HG03457 (cell line): ENCODE measurements around the gene CASQ2.

Experiments
- ATAC-seq: cut with Tn5 transposase; IDR thresholded peaks from one replicate; pipeline ENCODE4 v1.9.1; 2021; ENCODE audit warnings: moderate number of reproducible peaks; ENCODE audit not compliant: unreplicated experiment

The CASQ2 gene

DNA sequence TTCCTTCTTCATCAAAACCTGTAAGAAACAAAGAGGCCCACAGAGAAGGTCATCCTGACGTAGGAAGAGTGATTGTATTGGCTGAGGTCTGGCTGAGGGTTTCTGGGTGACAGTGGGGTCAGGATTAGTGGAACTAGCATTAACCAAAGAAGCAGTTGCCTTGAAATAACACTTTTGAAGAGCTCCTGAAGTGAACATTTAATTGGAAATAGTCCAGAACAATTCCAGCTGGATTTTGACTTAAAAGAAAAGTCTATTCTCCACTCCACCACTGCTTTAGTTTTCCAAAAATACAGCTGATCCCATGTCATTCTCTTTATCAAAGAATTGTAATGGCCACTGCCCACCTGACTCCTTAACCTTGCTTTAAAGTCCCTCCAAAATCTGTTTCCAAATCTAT, 27.7 kb downstream of the CASQ2 start:
- no peak for ATAC-seq

DNA sequence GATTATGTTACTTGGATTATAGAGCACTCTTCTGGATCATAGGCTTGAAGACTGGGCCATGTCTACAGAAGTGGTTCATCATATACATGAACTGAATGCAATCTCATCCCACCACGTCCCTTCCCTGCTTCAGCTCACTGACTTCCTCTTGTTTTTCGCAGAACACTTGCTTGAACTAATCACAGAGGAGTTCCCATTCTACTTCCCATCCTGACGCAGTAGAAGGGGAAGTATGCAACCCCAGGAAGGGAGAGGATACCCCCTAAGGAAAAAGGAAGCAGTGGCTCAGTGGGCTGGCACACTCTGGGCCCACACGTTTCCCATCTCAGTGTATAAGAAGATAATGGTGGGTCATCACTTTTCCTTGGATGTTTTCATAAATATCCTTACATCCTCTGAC, 36.2 kb downstream of the CASQ2 start:
- ATAC-seq, result no peak

DNA sequence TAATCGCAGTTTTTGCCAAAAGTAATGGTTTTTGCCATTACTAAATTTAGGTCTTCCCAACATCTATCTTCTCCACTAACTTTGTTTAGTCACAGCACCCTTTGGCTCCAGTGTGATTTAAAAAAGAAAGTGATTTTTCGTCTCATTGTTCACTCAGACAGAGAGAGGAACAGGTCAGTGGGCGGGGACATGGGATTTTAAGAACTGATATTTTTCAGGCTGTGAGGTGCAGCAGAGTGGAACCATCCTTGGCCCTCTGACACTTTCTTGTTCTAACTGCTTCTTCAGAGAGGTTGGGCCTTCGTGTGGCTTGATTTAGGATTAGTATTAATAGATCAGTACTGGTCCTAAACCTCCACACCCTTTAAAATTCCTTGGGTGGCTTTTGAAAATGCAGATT, 38.8 kb downstream of the CASQ2 start:
- ATAC-seq, result peak; percentile 82

DNA sequence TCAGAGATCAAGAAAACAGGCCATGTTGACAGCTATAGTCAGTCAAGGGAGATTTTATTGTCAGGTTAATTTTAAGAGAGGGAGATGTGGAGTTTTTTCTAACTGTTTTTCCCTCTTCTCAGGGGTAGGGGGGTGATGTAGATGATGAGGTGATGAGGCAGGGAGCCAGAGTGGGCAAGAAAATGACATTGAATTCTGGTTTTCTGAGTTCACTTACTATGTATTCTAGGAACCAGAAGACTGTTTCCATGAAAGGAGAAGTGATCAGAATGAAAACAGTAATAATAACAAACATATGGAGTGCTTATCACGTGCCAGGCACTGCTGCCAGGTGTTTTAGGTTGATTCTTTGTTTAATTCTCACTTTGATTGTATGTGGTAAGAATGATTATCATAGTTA, 40.2 kb downstream of the CASQ2 start:
- ATAC-seq, result no peak

DNA sequence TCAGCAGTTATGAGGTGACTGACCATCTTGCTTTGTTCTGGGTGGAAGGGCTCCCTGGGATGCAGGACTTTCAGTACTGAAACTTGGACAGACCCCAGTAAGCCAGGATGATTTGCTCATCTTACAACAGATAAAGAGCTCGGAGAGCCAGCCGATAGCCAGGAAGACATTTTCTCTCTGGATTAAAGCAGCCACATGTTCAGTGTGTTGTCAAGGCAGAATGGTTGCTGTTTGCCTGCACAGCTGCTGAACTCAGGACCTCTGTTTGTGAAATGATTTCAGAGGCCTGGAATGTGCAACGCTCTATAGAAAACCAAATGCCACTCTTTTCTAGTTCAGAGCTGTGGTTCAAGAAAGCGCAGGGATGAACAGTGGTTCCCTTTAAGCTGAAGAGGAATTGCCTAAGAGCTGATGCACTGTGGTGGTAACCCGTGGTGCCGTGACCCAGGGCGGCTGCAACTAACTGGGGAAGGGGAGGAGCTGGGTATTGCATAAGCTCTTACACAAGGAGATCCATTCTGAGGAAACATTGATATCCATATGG, 40.7 kb downstream of the CASQ2 start:
- no peak for ATAC-seq

DNA sequence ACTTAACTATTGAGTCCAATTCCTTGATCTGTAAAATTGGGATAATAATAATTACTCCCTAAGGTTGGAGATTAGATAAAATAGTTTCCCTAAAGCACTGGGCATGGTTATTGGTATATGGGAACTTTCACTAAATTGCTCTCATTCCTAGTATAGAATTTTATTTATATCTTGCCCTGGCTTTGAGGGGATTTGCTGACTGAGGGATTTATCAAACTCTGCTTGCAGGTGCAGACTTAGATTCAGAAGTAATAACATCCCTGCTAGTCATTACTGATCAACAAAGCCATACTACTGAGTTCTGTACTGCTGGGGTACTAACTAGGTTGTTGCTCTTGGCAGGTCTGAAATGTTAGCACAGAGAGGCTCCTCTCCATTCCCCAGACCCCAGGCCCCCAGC, 41.9 kb downstream of the CASQ2 start:
- no peak for ATAC-seq

DNA sequence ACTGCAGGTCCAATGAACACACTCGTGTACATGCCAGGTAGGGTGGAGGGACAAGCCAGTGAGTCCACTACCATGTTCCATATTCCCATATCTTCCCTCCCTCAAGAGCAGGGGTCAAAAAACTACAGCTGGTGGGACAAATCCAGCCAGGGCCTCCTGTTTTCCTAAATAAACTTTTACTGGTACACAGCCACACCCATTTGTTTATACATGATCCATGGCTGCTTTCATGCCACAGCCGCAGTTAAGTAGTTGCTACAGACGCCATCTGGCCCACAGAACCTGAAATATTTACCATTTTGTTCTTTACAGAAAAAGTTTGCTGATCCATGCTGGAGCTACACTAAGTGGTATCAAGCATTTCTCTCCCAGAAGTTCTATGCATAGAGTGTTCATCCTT, 42.4 kb downstream of the CASQ2 start:
- ATAC-seq, result no peak

DNA sequence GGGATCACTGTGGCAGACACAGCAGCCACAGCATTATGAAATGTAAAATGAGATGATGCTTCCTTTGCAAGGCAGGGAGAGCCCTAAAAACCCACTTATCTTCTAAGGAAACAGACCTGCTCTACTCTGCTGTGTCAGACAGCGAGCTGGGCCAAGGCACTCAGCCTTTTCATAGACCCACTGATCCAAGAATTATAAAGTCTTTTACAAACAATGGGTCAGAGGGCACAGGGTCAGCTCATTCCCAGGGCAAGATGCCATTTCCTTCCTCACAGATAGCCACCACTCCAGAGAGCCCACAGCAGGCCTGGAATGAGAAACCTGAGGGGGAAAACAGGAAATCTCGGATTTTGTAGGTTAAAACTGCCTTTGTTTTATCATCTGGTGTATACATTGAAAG, 42.9 kb downstream of the CASQ2 start:
- no peak for ATAC-seq

DNA sequence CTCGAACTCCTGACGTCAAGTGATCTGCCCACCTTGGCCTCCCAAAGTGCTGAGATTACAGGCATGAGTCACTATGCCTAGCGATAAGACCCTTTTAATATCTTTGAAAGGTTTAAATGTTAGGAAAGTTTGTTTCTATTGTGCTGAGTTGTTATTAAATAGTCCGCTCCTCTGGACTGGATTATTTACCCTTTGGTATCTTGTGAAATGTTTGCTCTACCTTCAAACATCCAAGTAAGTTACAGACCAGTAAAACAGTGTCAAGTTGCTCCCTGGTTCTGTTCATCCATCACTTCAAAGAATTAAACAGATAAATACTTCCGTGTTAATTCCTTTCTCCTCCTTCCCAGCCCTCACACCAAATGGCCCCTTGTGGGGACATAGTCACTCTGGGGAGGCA, 44.8 kb downstream of the CASQ2 start:
- ATAC-seq, result no peak

DNA sequence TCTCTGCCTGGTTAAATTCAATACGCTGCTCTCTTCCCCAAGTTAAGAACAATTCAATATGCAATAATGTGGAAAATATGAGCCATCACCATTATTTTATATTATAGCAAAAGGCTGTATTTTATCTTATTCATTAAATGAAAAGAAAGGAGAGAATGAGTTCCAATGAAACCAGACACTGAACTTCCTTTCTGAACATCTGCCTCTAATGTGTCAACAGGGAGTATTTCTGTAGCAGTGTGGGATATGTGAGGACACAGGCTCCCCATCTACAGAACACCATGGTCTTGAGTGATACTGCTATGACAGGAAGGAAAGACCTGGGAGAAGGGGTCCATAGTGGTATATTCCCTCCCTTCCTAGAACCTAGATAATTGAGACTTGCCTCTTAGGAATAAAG, 46.3 kb downstream of the CASQ2 start:
- ATAC-seq, result no peak

DNA sequence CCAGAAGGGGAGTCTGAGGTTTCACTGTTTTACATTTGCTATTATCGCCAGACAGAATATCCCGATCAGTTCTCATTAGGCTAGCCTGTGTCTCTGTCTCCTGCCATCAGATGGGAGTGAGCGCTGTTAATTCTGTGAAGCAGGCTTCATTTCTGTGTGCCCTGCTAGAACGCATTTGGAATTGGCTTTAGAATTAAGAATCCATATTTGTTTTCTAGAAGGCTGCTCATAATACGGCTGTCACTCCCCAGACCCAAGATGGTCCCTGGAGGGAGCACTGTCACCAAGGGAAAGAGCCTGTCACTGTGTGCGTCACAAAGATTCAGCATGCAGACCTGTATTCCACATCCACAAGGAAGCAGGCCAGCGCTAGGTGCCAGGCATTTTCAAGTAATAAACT, 49.2 kb downstream of the CASQ2 start:
- ATAC-seq, result no peak

DNA sequence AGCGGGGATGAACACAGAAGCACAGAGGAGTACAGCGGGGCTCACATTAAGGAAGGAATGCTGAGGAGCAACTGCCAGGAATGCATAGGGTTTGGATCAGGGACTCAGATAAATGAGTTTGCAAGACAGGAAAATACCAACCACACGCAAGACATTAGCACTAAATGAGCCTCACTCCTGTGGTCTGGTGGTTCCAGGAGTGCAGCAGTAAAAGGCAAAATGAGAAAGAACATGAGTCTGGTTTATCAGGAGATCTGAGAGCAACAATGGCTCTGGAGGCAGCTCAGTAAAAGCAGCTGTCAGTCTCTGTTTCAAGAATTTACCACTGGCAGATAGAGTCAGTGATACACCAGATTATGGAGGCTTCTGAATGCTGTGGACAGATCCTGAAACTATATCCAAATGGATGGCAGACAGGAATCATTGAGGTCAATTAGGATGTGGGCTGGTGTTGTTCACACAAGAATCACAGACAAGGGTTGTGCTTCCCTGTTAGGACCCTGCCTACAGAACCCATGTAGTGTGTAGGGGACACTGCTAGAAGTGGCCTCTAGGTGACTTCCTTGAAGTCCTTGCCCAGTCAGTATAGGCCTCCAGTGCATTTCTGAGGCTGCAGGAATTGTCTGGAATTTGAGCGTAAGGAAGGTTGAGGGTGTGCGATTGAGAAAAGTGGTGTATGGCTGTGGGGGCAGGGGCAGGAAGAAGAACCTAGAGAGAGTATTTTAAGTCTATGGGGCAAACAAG, 50.3 kb downstream of the CASQ2 start:
- no peak for ATAC-seq

DNA sequence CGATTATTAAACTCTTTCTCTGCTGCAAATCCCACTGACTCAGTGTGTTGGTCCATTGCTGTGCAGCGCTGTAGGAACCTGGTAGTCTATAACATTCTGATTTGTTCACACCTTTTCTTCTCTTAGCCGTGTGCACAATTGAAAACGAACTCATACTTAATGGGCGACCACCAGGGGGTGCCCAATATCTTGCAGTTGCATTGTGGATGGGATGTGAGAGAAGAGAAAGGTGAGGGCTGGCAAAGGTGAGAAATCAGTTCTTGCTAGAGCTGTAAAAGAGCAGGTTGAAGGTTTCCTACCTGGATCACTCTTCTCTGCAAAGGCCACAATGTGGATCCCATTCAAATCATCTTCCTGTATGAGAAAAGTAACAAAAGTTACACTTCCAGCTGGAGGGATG, 51.0 kb downstream of the CASQ2 start:
- ATAC-seq, result no peak

DNA sequence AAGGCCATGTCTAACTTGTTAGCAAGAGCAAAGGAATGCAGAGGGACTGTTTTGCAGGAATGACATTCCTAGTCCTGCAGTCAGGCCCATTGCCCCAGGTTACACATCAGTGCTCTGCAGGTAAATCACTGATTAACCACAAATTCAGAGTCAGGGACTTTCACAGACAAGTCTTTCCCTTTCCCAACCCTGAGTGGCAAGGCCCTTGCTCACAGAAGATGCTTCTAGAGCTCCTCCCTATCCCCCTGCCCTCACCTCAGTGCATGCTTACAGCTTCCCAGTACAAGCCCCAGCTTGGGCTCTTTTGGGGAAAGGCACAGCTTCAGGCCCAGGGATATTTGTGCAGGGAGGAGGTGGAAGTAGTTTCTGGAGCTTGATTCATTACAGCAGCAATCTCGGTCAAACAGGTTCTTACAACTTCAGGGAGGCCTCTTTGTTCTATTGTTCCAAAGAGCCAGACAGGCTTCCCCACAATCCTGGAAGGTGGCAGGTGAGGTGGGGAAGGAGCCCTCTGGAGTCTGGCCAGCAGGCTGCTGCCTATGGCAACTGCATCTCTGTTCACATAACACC, 53.9 kb downstream of the CASQ2 start:
- no peak for ATAC-seq

DNA sequence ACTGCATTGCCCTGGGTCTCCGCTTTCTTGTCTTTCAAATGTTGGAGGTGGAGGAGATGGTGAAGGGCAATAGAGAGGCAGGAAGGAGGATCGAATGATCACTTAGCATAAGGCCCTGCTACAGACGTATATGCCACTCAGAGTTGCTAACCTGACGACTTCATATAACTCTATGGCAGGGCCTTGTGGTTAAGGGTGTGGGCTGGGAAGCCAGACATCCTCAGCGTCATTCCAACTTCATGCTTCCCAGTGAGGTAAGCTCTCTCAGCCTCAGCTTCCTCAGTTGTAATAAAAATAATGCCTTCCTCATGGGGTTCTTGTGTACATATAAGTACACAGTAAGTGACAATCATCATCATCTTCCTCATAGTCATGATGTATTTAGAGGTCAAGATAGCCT, 54.6 kb downstream of the CASQ2 start:
- no peak for ATAC-seq

DNA sequence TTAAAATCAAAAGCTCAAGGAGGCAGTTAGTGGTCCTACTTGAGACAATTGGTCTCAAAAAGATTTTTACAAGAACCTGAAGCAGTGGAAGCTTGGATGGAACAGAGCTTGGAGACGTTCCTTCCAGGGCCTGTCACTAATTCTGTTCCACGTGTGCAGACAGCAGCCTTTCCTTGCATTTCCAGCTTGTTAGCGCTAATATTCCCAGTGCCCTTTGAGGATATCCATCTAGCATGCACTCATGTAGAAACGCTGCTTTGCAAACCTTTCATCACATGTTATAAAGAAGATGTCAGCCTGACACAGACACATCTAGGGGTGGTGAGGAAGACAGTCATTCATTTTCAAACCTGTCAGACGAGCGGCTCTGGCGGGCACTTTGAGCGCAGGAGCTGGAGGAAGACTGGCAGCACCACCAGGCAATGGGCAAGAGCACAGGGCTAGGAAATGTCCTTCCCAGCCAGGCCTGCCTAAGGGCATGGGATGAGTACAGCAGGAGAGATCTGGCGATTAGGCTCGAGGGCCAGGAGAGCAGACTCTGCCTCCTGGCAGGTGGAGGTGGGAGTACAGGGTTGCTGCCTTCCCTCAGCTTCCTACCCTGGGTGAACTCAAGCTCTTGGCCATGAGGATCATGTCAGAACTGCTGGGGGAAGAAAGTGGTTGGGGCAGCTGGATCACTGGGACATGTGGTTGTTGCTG, 55.5 kb downstream of the CASQ2 start:
- no peak for ATAC-seq

DNA sequence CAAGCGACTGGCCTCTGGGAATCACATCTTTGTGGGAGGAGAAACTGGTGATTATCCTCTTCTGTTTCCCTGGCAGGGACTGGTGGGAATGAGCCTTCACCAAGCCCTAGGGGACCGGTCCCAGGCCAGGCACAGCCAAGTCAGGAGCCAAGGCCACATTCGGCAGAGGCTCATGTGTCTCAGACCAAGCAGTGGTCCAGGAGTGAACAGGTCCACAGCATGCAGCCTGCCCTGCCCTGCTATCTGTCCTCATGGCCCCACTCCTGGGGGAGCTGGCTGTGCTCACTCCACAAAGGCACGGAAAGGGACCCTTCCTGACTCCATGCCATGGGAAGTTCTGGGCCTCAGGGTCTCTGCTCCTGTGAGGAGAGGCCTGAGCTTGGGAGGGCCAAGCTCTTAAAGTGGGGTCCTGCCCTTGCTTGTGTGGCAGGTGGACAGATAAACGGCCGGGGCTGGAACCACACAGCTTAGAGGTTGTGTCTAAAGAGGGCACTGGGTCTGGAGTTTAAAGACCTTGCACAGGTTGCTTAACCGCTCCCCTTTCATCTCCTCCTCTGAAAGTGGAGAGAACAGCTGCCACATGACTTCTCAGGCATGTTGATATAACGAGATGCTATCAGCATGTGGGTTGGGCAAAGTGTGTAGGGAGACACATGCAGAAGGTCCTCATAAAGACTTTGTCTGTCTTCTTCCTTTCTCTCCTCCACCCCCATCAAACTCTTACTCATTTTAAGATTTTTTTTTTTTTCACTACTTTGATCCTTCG, 57.5 kb downstream of the CASQ2 start:
- ATAC-seq, result no peak

DNA sequence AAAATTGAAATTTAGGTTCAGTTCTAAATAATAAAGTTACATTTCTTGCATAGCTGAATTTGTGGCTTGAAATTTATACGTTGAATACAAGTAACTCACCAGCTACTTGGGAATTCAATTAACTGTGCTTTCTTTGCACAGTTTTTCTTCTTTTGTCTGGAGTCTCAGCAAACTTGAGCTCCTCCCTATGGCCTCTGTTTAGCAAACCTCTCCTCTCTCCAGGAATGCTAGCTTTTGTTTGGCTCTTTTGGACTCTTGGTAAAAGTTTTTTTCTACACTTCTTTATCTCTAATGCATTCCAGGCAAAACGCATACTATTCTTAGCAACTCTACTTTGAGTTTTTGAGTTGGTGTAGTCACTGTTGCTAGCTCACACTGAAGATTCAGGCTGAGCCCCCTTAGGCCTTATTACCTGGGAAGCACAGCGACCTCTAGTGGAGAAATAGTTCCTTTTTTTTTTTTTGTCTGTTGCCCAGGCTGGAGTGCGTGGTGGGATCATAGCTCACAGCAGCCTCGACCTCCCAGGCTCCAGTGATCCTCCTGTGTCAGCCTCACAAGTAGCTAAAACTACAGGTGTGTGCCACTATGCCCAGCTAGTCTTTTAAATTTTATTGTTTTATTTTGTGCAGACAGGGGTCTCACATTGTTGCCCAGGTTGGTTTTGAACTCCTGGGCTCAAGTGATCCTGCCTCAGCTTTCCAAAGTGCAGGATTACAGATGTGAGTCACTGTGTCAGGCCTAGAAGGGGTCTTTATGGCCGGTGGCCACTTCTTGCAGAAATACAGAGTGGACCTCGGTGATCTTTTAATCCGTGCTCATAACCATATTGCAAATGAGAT, 61.7 kb downstream of the CASQ2 start:
- no peak for ATAC-seq

DNA sequence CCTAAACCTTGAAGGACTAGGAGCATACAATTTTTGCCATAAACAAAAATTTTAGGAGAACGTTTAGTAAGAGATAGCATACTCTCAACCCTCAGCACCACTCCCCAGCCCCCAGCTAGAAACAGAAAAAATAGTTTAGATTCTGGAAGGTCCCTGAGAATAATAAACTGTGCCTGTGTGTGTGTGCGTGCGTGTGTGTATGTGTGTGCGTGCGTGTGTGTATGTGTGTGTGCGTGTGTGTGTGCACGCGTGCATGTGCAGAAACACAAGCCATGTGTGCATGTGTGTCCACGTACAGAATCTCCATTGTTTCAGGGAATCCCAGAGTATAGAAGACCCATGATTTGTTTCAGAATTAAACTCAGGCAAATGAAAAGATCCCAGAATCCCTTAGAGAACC, 62.6 kb downstream of the CASQ2 start:
- ATAC-seq, result no peak

DNA sequence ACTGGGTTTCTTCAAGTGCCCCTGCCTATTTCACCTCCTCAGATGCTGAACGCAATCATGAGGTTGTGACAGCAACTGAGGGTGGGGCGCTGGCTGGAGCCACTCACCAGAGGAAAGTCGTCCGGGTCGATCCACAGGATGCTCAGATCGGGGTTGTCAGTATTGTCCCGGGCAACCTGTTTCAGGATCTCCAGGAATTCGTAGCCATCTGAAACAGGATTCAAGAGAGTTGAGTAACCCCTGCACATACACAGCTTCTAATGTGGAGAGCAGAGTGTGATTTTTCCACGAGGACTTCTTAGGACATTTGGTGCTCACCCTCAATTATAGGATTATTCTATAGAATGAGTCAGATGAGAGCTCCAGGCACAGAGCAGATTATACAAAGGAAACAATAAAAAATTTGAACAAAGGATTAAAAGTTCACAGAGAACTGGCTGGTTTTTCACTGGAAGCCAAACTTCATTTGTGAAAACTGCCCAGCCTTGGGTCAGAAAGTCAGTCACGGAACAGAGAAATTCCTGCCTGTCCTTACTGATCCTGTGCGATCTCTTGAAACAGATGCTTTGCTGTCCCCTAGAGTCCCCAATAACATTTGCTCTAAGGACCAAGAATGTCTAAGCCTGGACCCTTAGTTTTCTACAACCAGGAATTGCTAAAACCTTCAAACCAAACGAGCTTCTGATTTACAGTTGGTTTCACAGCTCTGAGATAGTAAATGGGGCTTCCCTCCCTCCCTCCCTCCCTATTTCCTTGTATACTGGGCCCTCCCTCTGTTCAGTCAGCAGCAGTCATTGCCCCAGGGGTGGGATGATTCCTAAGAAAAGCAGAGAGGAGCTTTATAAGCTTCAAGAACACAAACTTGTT, 63.2 kb downstream of the CASQ2 start:
- no peak for ATAC-seq
